Tibial nerve (tissue), 4 donors: ENCODE measurements around the gene EIF1AD.

Experiments
- EP300 ChIP-seq, 2 donors: sonication (generic); formaldehyde crosslinking; IDR thresholded peaks; one replicate each; pipeline ENCODE4 v1.6.1; 2017; ENCODE audit warnings: antibody characterized with exemption in 2 of 2, mild to moderate bottlenecking in 1 of 2
- POLR2A ChIP-seq, 2 donors: fragments of 450-650 bp; IDR thresholded peaks; one replicate each; pipeline ENCODE4 v1.6.1; 2017; ENCODE audit warnings: antibody characterized with exemption in 2 of 2, mild to moderate bottlenecking in 2 of 2, moderate library complexity in 2 of 2
- TF ChIP-seq, protein P1 (sequence below), 5 experiments: fragments of 200-600 bp in 3 of 5; fragments of 450-650 bp in 2 of 5; sonication (generic) in 3 of 5; IDR thresholded peaks; one replicate each; pipeline ENCODE4 v1.5.1; 2016 to 2019; ENCODE audit warnings: antibody characterized with exemption in 5 of 5, mild to moderate bottlenecking in 3 of 5, moderate library complexity in 2 of 5

GRCh38 chr11:66012946-66013761 lies 11.2 kb upstream of the EIF1AD start:
- TF ChIP-seq POLR2A (IDR thresholded peaks at IDR 0.05) (no peak), EP300 (IDR thresholded peaks at IDR 0.05) (no peak)
- TF ChIP-seq, protein P1, sequence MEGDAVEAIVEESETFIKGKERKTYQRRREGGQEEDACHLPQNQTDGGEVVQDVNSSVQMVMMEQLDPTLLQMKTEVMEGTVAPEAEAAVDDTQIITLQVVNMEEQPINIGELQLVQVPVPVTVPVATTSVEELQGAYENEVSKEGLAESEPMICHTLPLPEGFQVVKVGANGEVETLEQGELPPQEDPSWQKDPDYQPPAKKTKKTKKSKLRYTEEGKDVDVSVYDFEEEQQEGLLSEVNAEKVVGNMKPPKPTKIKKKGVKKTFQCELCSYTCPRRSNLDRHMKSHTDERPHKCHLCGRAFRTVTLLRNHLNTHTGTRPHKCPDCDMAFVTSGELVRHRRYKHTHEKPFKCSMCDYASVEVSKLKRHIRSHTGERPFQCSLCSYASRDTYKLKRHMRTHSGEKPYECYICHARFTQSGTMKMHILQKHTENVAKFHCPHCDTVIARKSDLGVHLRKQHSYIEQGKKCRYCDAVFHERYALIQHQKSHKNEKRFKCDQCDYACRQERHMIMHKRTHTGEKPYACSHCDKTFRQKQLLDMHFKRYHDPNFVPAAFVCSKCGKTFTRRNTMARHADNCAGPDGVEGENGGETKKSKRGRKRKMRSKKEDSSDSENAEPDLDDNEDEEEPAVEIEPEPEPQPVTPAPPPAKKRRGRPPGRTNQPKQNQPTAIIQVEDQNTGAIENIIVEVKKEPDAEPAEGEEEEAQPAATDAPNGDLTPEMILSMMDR (IDR thresholded peaks at IDR 0.05) = no peak
